HepG2 (cell line): Measurements from ENCODE around the gene PPP1R13B. TPM values are rescaled to one million over a fixed set of nuclear protein-coding genes. Genes with fewer than 3 reads are reported as not detected.

Experiments used
- ATAC-seq: fragments of 200-7000 bp; cut with Tn5 transposase; 3 replicates; pipeline ENCODE4 v1.9.1; 2020; ENCODE audit warnings: mild to moderate bottlenecking, moderate library complexity
- BruUV-seq: library from RNA; stranded (reverse); fragments of 400-500 nt; replicated peaks from 2 replicates; lab custom pipeline; 2021; lab: Mats Ljungman, UMichigan
- CTCF ChIA-PET: fragments of 300-600 bp; formaldehyde crosslinking; extraction: SDS; loops from one replicate; lab custom pipeline; 2021; ENCODE audit warnings: low total read pairs, inconsistent platforms, low intra/inter-chr PET ratio; lab: Yijun Ruan, JAX
- POLR2A ChIA-PET: fragments of 350-600 bp; sonication (Branson Sonifier 250); formaldehyde crosslinking; loops from one replicate; lab custom pipeline; 2020; ENCODE audit warnings: antibody characterized with exemption, inconsistent platforms; lab: Yijun Ruan, JAX
- DNase-seq: peaks from one replicate; pipeline ENCODE4 v3.0.0-alpha.2; 2015; ENCODE audit warnings: low spot score
- FAIRE-seq: peaks from 3 replicates; lab custom pipeline; 2011; peaks lifted over from hg19 to GRCh38; lab: Jason Lieb, UNC
- H2AFZ ChIP-seq: one replicate; pipeline ENCODE4 v1.6.1; 2011; ENCODE audit warnings: low read length, inconsistent platforms
- H3K27ac ChIP-seq: fragments of 300-600 bp; 3 replicates; pipeline ENCODE4 v1.8.0; 2011; ENCODE audit warnings: mixed run types, mild to moderate bottlenecking, mixed read lengths, low read length, inconsistent platforms; ENCODE audit not compliant: insufficient read depth; ENCODE audit errors: extremely low read length
- H3K27me3 ChIP-seq, 2 experiments: fragments of 200-600 bp in 1 of 2; 2 replicates in 1 of 2; 3 replicates in 1 of 2; pipeline versions ENCODE4 v1.6.0 to v1.8.0; 2011; ENCODE audit warnings: low read length in 2 of 2, mild to moderate bottlenecking in 2 of 2, moderate library complexity in 2 of 2, inconsistent platforms in 1 of 2; ENCODE audit not compliant: insufficient read depth in 2 of 2, control insufficient read depth in 1 of 2
- H3K36me3 ChIP-seq, 2 experiments: fragments of 200-600 bp in 1 of 2; replicated peaks in 1 of 2; 2 replicates in 1 of 2; 3 replicates in 1 of 2; pipeline versions ENCODE4 v1.5.1 to v1.8.0; 2011; ENCODE audit warnings: low read length in 2 of 2, inconsistent platforms in 1 of 2; ENCODE audit not compliant: insufficient read depth in 2 of 2, control insufficient read depth in 1 of 2
- H3K4me1 ChIP-seq: 2 replicates; pipeline ENCODE4 v1.5.1; 2012; ENCODE audit warnings: low read length, inconsistent platforms; ENCODE audit not compliant: insufficient read depth
- H3K4me2 ChIP-seq: 2 replicates; pipeline ENCODE4 v1.6.0; 2011; ENCODE audit warnings: low read depth, low read length, inconsistent platforms
- H3K4me3 ChIP-seq, 3 experiments: fragments of 200-600 bp in 1 of 3; sonication (generic), shearing (Covaris generic) in 1 of 3; replicated peaks in 1 of 3; 2 replicates each; pipeline ENCODE4 v1.5.1; 2011 to 2016; ENCODE audit warnings: low read length in 3 of 3, inconsistent platforms in 2 of 3, low read depth in 2 of 3, mild to moderate bottlenecking in 2 of 3, control low read depth in 1 of 3, mixed read lengths in 1 of 3; ENCODE audit not compliant: insufficient read depth in 1 of 3
- H3K79me2 ChIP-seq: one replicate; pipeline ENCODE4 v1.6.1; 2011; ENCODE audit warnings: low read length, inconsistent platforms; ENCODE audit not compliant: insufficient read depth
- H3K9ac ChIP-seq: 2 replicates; pipeline ENCODE4 v1.6.0; 2011; ENCODE audit warnings: mild to moderate bottlenecking, low read depth, low read length, inconsistent platforms; ENCODE audit not compliant: insufficient read depth
- H3K9me3 ChIP-seq: 2 replicates; pipeline ENCODE4 v1.5.1; 2012; ENCODE audit warnings: mild to moderate bottlenecking, low read length
- H4K20me1 ChIP-seq: 2 replicates; pipeline ENCODE4 v1.6.0; 2011; ENCODE audit warnings: inconsistent platforms, mild to moderate bottlenecking, low read length, moderate library complexity; ENCODE audit not compliant: insufficient read depth
- CHCHD3 ChIP-seq: sonication (generic); formaldehyde crosslinking; IDR thresholded peaks from 2 replicates; pipeline ENCODE4 v1.8.0; 2022; ENCODE audit warnings: mild to moderate bottlenecking, missing genetic modification reagents, moderate library complexity
- DR1 ChIP-seq: sonication (generic); formaldehyde crosslinking; IDR thresholded peaks from 2 replicates; pipeline ENCODE4 v1.8.0; 2021; ENCODE audit warnings: mild to moderate bottlenecking, missing genetic modification reagents, inconsistent platforms
- RORA ChIP-seq: sonication (generic); formaldehyde crosslinking; IDR thresholded peaks from 2 replicates; pipeline ENCODE4 v1.5.0; 2020; ENCODE audit warnings: mild to moderate bottlenecking, missing genetic modification reagents, moderate library complexity
- ZBTB1 ChIP-seq: sonication (generic); formaldehyde crosslinking; IDR thresholded peaks from 2 replicates; pipeline ENCODE4 v1.4.0; 2020; ENCODE audit warnings: missing genetic modification reagents, borderline replicate concordance
- ZNF383 ChIP-seq: sonication (generic); formaldehyde crosslinking; IDR thresholded peaks from 2 replicates; pipeline ENCODE4 v1.4.0; 2020; ENCODE audit warnings: missing genetic modification reagents, mild to moderate bottlenecking, borderline replicate concordance
- WGBS: methylation state at CpG from one replicate; pipeline ENCODE4 v1.1.6; 2017; ENCODE audit warnings: low lambda C conversion rate; 5-methylcytosine and 5-hydroxymethylcytosine counted together
- in situ Hi-C: cut with HindIII; loops from 2 replicates; pipeline ENCODE4 v1.10.0; 2017; ENCODE audit warnings: low pct_unique_long_range_greater_than_20kb; ENCODE audit not compliant: extremely low pct_ligation_motif_present
- intact Hi-C: fragments of 100-400 bp; cut with micrococcal nuclease; formaldehyde crosslinking; loops from one replicate; pipeline ENCODE4 v1.10.0; 2022; ENCODE audit not compliant: unreplicated experiment
- polyA plus RNA-seq, 8 experiments: library from polyadenylated mRNA; depleted of rRNA in 3 of 8; stranded (reverse) in 7 of 8; unstranded in 1 of 8; fragments of >200 nt; fragmentation: Illumina TruSeq in 4 of 8; extraction: Trizol in 4 of 8; gene quantifications; 2 replicates each; pipeline versions ENCODE4 v1.2.1 to v1.2.3, GENCODE V29; 2011 to 2016; ENCODE audit warnings: low read depth in 4 of 8, missing spikeins in 1 of 8, mixed read lengths in 1 of 8; ENCODE audit not compliant: insufficient read depth in 1 of 8
- total RNA-seq, 5 experiments: library from RNA; depleted of rRNA; stranded (reverse); fragments of >200 nt; fragmentation: Illumina TruSeq; extraction: Trizol; gene quantifications; 2 replicates each; pipeline ENCODE4 v1.2.3, GENCODE V29; 2016; ENCODE audit warnings: low read depth in 1 of 5
- TF ChIP-seq, protein P1 (sequence below): sonication (generic); formaldehyde crosslinking; IDR thresholded peaks from 2 replicates; pipeline ENCODE4 v1.4.0; 2020; ENCODE audit warnings: missing genetic modification reagents
- TF ChIP-seq, protein P2 (sequence below): sonication (generic); formaldehyde crosslinking; IDR thresholded peaks from 2 replicates; pipeline ENCODE4 v1.8.0; 2022; ENCODE audit warnings: missing genetic modification reagents, mild to moderate bottlenecking, borderline replicate concordance
- TF ChIP-seq, protein P3 (sequence below): IDR thresholded peaks from 2 replicates; pipeline ENCODE4 v1.6.1; 2016; ENCODE audit warnings: mild to moderate bottlenecking, missing biosample characterization, missing genetic modification reagents
- TF ChIP-seq, protein P4 (sequence below): sonication (generic); formaldehyde crosslinking; IDR thresholded peaks from 2 replicates; pipeline ENCODE4 v1.5.1; 2020; ENCODE audit warnings: missing genetic modification reagents, mild to moderate bottlenecking, borderline replicate concordance
- TF ChIP-seq, protein P5 (sequence below): sonication (generic); formaldehyde crosslinking; IDR thresholded peaks from 2 replicates; pipeline ENCODE4 v1.4.0; 2020; ENCODE audit warnings: missing genetic modification reagents
- TF ChIP-seq, protein P6 (sequence below): IDR thresholded peaks from 2 replicates; pipeline ENCODE4 v1.6.1; 2016; ENCODE audit warnings: missing compliant biosample characterization, missing genetic modification reagents, borderline replicate concordance

Gene PPP1R13B
- total and polyA plus RNA-seq, 2 of the 13 experiments (the other 11 are each of a cell fraction or from before 2014, with no cell fraction given): 4.6 to 9.4 TPM

DNA sequence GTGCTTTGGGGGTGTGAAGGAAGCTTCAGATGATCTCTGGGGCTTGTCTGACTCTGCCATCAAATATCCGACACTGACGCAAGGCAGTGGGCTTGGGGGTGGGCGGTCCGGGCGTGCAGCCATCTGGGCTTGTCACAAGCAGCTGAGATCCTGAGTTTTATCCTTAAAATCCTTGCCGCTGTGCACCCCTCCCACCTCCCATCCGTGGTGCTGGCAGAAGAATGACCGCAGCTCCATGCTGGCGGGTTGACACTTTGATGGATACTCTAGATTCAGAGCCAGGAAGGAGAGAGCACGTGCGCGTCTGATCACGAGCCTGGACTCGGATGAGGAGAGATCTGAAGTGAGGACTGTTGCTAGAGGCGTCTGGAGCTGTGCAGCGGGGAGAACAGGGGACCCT lies 128.8 kb downstream of the PPP1R13B start:
- intact Hi-C loops (no loop called here), in situ Hi-C loops (no loop called here)
- Histone ChIP-seq H4K20me1 (no peaks in the 10 kb centered on the region; the same call in 1 of the 2 replicates), H3K9ac (no peak overlapping the region), H2AFZ (no peak overlapping the region), H3K36me3 (0 out of 5 replicates have a peak, but pooled peaks cover 0 to 7% of the 10 kb centered on the region in 2 experiments), H3K9me3 (no peaks in the 10 kb centered on the region), H3K79me2 (peaks cover 73% of the 10 kb centered on the region), H3K4me1 (peaks cover 32% of the 10 kb centered on the region), H3K27me3 (no peaks in the 10 kb centered on the region), H3K27ac (no peak overlapping the region), H3K4me3 (no peak overlapping the region), H3K4me2 (no peak overlapping the region)
- TF ChIP-seq, protein P1, sequence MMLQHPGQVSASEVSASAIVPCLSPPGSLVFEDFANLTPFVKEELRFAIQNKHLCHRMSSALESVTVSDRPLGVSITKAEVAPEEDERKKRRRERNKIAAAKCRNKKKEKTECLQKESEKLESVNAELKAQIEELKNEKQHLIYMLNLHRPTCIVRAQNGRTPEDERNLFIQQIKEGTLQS (CRISPR knock-in tag): no peak
- TF ChIP-seq ZBTB1 (CRISPR knock-in tag) (no peak), DR1 (CRISPR knock-in tag) (no peak), CHCHD3 (CRISPR knock-in tag) (no peak), ZNF383 (CRISPR knock-in tag) (no peak), RORA (no peak)
- TF ChIP-seq, protein P2, sequence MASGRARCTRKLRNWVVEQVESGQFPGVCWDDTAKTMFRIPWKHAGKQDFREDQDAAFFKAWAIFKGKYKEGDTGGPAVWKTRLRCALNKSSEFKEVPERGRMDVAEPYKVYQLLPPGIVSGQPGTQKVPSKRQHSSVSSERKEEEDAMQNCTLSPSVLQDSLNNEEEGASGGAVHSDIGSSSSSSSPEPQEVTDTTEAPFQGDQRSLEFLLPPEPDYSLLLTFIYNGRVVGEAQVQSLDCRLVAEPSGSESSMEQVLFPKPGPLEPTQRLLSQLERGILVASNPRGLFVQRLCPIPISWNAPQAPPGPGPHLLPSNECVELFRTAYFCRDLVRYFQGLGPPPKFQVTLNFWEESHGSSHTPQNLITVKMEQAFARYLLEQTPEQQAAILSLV (CRISPR knock-in tag): no peak
- TF ChIP-seq, protein P3, sequence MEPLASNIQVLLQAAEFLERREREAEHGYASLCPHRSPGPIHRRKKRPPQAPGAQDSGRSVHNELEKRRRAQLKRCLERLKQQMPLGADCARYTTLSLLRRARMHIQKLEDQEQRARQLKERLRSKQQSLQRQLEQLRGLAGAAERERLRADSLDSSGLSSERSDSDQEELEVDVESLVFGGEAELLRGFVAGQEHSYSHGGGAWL (CRISPR knock-in tag): no peak
- TF ChIP-seq, protein P4, sequence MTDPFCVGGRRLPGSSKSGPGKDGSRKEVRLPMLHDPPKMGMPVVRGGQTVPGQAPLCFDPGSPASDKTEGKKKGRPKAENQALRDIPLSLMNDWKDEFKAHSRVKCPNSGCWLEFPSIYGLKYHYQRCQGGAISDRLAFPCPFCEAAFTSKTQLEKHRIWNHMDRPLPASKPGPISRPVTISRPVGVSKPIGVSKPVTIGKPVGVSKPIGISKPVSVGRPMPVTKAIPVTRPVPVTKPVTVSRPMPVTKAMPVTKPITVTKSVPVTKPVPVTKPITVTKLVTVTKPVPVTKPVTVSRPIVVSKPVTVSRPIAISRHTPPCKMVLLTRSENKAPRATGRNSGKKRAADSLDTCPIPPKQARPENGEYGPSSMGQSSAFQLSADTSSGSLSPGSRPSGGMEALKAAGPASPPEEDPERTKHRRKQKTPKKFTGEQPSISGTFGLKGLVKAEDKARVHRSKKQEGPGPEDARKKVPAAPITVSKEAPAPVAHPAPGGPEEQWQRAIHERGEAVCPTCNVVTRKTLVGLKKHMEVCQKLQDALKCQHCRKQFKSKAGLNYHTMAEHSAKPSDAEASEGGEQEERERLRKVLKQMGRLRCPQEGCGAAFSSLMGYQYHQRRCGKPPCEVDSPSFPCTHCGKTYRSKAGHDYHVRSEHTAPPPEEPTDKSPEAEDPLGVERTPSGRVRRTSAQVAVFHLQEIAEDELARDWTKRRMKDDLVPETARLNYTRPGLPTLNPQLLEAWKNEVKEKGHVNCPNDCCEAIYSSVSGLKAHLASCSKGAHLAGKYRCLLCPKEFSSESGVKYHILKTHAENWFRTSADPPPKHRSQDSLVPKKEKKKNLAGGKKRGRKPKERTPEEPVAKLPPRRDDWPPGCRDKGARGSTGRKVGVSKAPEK (CRISPR knock-in tag): no peak
- TF ChIP-seq, protein P5, sequence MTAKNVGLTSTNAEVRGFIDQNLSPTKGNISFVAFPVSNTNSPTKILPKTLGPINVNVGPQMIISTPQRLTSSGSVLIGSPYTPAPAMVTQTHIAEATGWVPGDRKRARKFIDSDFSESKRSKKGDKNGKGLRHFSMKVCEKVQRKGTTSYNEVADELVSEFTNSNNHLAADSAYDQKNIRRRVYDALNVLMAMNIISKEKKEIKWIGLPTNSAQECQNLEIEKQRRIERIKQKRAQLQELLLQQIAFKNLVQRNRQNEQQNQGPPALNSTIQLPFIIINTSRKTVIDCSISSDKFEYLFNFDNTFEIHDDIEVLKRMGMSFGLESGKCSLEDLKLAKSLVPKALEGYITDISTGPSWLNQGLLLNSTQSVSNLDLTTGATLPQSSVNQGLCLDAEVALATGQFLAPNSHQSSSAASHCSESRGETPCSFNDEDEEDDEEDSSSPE (CRISPR knock-in tag): no peak
- TF ChIP-seq, protein P6, sequence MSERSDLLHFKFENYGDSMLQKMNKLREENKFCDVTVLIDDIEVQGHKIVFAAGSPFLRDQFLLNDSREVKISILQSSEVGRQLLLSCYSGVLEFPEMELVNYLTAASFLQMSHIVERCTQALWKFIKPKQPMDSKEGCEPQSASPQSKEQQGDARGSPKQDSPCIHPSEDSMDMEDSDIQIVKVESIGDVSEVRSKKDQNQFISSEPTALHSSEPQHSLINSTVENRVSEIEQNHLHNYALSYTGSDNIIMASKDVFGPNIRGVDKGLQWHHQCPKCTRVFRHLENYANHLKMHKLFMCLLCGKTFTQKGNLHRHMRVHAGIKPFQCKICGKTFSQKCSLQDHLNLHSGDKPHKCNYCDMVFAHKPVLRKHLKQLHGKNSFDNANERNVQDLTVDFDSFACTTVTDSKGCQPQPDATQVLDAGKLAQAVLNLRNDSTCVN: no peak
- BruUV-seq: no TSS peak
- no peak for DNase-seq
- ChIA-PET POLR2A (no interaction called here), CTCF (no interaction called here)
- ATAC-seq: no peak
- FAIRE-seq: no peak
- 96% methylated on average over 14 of the region's 16 CpGs for WGBS
